ENCODE results near the gene SLX9.

- TF ChIP-seq POLR2A (IDR thresholded peaks at IDR 0.05; ENCODE audit: low read length) (no peak), GATA1 (IDR thresholded peaks at IDR 0.05; ENCODE audit: low read depth, low read length) (no peak)
Measured at GRCh38 chr21:44944596-44944995, 4.8 kb downstream of the SLX9 start.

Measured in erythroblast (primary cell).